ENCODE data around the gene NOD1.

DNA sequence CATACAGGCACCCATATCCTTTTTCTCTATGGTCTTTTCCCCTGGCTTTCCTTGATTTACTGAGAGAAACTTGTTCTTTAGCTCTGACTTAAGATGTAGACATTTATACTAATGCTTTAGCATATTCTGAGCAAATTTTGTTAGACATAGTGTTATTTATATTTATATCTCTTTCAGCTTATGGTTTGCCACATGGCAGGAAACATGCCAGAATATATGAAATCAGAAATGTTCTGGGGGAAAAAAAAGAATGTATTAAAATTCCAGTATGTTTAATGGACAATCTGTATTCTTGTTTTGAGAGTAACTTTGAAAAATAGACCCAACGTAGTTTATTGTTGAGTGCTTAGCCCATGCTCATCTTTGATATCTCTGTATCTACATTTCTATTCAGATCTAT lies 36.2 kb upstream of the NOD1 start:
- TF ChIP-seq, protein P1, sequence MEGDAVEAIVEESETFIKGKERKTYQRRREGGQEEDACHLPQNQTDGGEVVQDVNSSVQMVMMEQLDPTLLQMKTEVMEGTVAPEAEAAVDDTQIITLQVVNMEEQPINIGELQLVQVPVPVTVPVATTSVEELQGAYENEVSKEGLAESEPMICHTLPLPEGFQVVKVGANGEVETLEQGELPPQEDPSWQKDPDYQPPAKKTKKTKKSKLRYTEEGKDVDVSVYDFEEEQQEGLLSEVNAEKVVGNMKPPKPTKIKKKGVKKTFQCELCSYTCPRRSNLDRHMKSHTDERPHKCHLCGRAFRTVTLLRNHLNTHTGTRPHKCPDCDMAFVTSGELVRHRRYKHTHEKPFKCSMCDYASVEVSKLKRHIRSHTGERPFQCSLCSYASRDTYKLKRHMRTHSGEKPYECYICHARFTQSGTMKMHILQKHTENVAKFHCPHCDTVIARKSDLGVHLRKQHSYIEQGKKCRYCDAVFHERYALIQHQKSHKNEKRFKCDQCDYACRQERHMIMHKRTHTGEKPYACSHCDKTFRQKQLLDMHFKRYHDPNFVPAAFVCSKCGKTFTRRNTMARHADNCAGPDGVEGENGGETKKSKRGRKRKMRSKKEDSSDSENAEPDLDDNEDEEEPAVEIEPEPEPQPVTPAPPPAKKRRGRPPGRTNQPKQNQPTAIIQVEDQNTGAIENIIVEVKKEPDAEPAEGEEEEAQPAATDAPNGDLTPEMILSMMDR (IDR thresholded peaks at IDR 0.05) = no peak
- no peak for TF ChIP-seq POLR2A (IDR thresholded peaks at IDR 0.05)
